ENCODE measurements around the gene SMOC2.

DNA sequence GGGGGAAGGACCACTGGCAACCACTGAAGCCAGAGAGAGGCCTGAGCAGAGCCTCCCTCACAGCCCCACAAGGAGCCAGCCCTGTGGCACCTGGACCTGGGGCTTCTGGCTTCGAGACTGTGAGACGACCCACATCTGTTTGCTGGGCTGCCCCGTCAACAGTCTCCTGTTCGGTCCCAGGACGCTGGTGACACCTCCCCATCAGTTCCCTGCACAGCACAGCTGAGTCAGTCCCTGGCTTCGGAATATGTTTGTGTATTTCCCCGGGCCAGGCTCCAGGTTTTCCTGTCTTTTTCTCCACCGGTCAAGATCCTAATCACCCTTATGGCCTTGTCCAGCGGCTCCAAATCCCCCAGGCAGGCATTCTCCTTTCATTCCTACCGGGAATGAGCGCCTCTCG lies 46.4 kb upstream of the SMOC2 start:
- TF ChIP-seq CTCF (IDR thresholded peaks at IDR 0.05) (no peak), POLR2A (IDR thresholded peaks at IDR 0.05) (no peak)
